K562 (cell line): ENCODE data around the gene CECR2. TPM values are rescaled to one million over a fixed set of nuclear protein-coding genes. Genes with fewer than 3 reads are reported as not detected.
A peak's percentile ranks its signal among the peaks of the same experiment; 100 is the strongest.

Source experiments
- ATAC-seq: fragments of 200-7000 bp; cut with Tn5 transposase; 3 replicates; pipeline ENCODE4 v1.9.1; 2020; ENCODE audit warnings: moderate library complexity
- BruUV-seq: library from RNA; stranded (reverse); fragments of 400-500 nt; replicated peaks from 2 replicates; lab custom pipeline; 2021; lab: Mats Ljungman, UMichigan
- CTCF ChIA-PET: fragments of 300-600 bp; formaldehyde crosslinking; extraction: SDS; loops from one replicate; lab custom pipeline; 2021; ENCODE audit warnings: low intra/inter-chr PET ratio; lab: Yijun Ruan, JAX
- POLR2A ChIA-PET: fragments of 300-600, 350-650 bp; sonication (Branson Sonifier 250); formaldehyde crosslinking; extraction: SDS; loops from one replicate; lab custom pipeline; 2021; ENCODE audit warnings: antibody characterized with exemption, inconsistent platforms; lab: Yijun Ruan, JAX
- DNase-seq, 4 experiments: peaks; one replicate each; pipeline versions ENCODE4 v3.0.0 to v3.0.0-alpha.2; 2011 to 2018; ENCODE audit warnings: low spot score in 3 of 4, mixed read lengths in 3 of 4; ENCODE audit errors: extremely low read depth in 1 of 4
- FAIRE-seq: peaks from 2 replicates; lab custom pipeline; 2011; peaks lifted over from hg19 to GRCh38; lab: Jason Lieb, UNC
- H2AFZ ChIP-seq: 2 replicates; pipeline ENCODE4 v1.6.0; 2011; ENCODE audit warnings: low read depth, low read length, control low read depth, inconsistent platforms
- H3K27ac ChIP-seq: fragments of 200-600 bp; 3 replicates; pipeline ENCODE4 v1.8.0; 2011; ENCODE audit warnings: low read depth, mild to moderate bottlenecking, control low read depth, inconsistent platforms, low read length, moderate library complexity, mixed read lengths; ENCODE audit errors: extremely low read depth
- H3K27me3 ChIP-seq, 2 experiments: fragments of 300-600 bp in 1 of 2; 2 replicates in 1 of 2; 3 replicates in 1 of 2; pipeline versions ENCODE4 v1.6.0 to v1.8.0; 2011; ENCODE audit warnings: inconsistent platforms in 2 of 2, low read length in 2 of 2, mild to moderate bottlenecking in 1 of 2, mixed read lengths in 1 of 2, moderate library complexity in 1 of 2; ENCODE audit not compliant: control insufficient read depth in 2 of 2, insufficient read depth in 2 of 2
- H3K36me3 ChIP-seq: fragments of 300-600 bp; 3 replicates; pipeline ENCODE4 v1.8.0; 2011; ENCODE audit warnings: mild to moderate bottlenecking, low read length, inconsistent platforms; ENCODE audit not compliant: control insufficient read depth, insufficient read depth
- H3K4me1 ChIP-seq, 2 experiments: fragments of 200-600 bp in 1 of 2; replicated peaks in 1 of 2; 2 replicates in 1 of 2; 3 replicates in 1 of 2; pipeline versions ENCODE4 v1.5.1 to v1.8.0; 2011; ENCODE audit warnings: inconsistent platforms in 2 of 2, low read length in 2 of 2, mild to moderate bottlenecking in 1 of 2, mixed read lengths in 1 of 2, moderate library complexity in 1 of 2; ENCODE audit not compliant: control insufficient read depth in 2 of 2, insufficient read depth in 2 of 2
- H3K4me2 ChIP-seq: 2 replicates; pipeline ENCODE4 v1.6.1; 2011; ENCODE audit warnings: low read length, control low read depth, inconsistent platforms, mixed read lengths; ENCODE audit not compliant: insufficient read depth
- H3K4me3 ChIP-seq: fragments of 200-600 bp; sonication (generic), shearing (Covaris generic); 2 replicates; pipeline ENCODE4 v1.5.1; 2016; ENCODE audit warnings: control low read depth, inconsistent platforms
- H3K79me2 ChIP-seq: fragments of 200-600 bp; 3 replicates; pipeline ENCODE4 v1.8.0; 2011; ENCODE audit warnings: low read length, inconsistent platforms; ENCODE audit not compliant: control insufficient read depth, insufficient read depth
- H3K9ac ChIP-seq, 2 experiments: 2 replicates each; pipeline versions ENCODE4 v1.6.0 to v1.6.1; 2011; ENCODE audit warnings: low read depth in 2 of 2, low read length in 2 of 2, control low read depth in 1 of 2, inconsistent platforms in 1 of 2, mild to moderate bottlenecking in 1 of 2, mixed read lengths in 1 of 2; ENCODE audit not compliant: insufficient read depth in 1 of 2
- H3K9me1 ChIP-seq: one replicate; pipeline ENCODE4 v1.6.0; 2011; ENCODE audit warnings: inconsistent platforms, mild to moderate bottlenecking, low read length, moderate library complexity; ENCODE audit not compliant: control insufficient read depth, insufficient read depth
- H3K9me3 ChIP-seq: replicated peaks from 2 replicates; pipeline ENCODE4 v1.5.1; 2011; ENCODE audit warnings: low read depth, low read length, inconsistent platforms; ENCODE audit not compliant: control insufficient read depth, insufficient read depth
- H4K20me1 ChIP-seq: replicated peaks from 2 replicates; pipeline ENCODE4 v1.6.1; 2011; ENCODE audit warnings: low read length, inconsistent platforms, mixed read lengths; ENCODE audit not compliant: control insufficient read depth, insufficient read depth
- IFI16 ChIP-seq: fragments of 250-450 bp; sonication (Bioruptor Pico); IDR thresholded peaks from 2 replicates; pipeline ENCODE4 v2.1.2; 2022; ENCODE audit warnings: mild to moderate bottlenecking, inconsistent platforms
- MYBL2 ChIP-seq, 2 experiments: fragments of 450-650 bp in 1 of 2; sonication (generic) in 1 of 2; formaldehyde crosslinking in 1 of 2; IDR thresholded peaks; 2 replicates each; pipeline versions ENCODE4 v1.6.1 to v1.8.1; 2017 to 2022; ENCODE audit warnings: borderline replicate concordance in 1 of 2, inconsistent platforms in 1 of 2, low read depth in 1 of 2, mild to moderate bottlenecking in 1 of 2, missing genetic modification reagents in 1 of 2, moderate library complexity in 1 of 2
- MYNN ChIP-seq, 2 experiments: sonication (generic); formaldehyde crosslinking in 1 of 2; IDR thresholded peaks; 2 replicates each; pipeline versions ENCODE4 v1.5.0 to v1.6.1; 2016 to 2020; ENCODE audit warnings: antibody characterized with exemption in 1 of 2, missing genetic modification reagents in 1 of 2
- PTRF ChIP-seq: fragments of 450-650 bp; IDR thresholded peaks from 2 replicates; pipeline ENCODE4 v1.6.1; 2016; ENCODE audit warnings: mild to moderate bottlenecking, missing genetic modification characterization, missing compliant biosample characterization
- RBM17 ChIP-seq: fragments of 200-400 bp; formaldehyde crosslinking; IDR thresholded peaks from 2 replicates; pipeline ENCODE4 v1.6.1; 2017; ENCODE audit warnings: low read depth, mild to moderate bottlenecking, low read length, borderline replicate concordance
- SMAD3 ChIP-seq: fragments of 450-650 bp; formaldehyde crosslinking; conservative IDR thresholded peaks from 2 replicates; pipeline ENCODE4 v1.4.0; 2020; ENCODE audit warnings: mild to moderate bottlenecking
- WGBS: fragments of 100-300 bp; shearing (Covaris generic); methylation state at CpG from one replicate; pipeline ENCODE4 v1.1.6; 2016; ENCODE audit warnings: low coverage, mixed read lengths; ENCODE audit not compliant: insufficient coverage; ENCODE audit errors: missing lambda C conversion rate; 5-methylcytosine and 5-hydroxymethylcytosine counted together
- in situ Hi-C: fragments of 300-500 bp; cut with MboI; formaldehyde crosslinking; loops from 4 replicates; pipeline ENCODE4 v1.15.0; 2018; ENCODE audit warnings: inconsistent platforms, mixed read lengths
- intact Hi-C: fragments of 100-400 bp; cut with micrococcal nuclease; formaldehyde crosslinking; loops from 2 replicates; pipeline ENCODE4 v1.14.2; 2022
- polyA plus RNA-seq, 8 experiments: library from polyadenylated mRNA; depleted of rRNA in 4 of 8; stranded (reverse) in 5 of 8; unstranded in 3 of 8; fragments of >200 nt; fragmentation: Nextera tagmentation in 2 of 8; fragmentation: Illumina TruSeq in 1 of 8; extraction: Ambion mirVana in 2 of 8; extraction: Trizol in 1 of 8; gene quantifications; 2 replicates each; pipeline versions ENCODE4 v1.2.1 to v1.2.3, GENCODE V29; 2011 to 2014; ENCODE audit warnings: inconsistent platforms in 1 of 8, missing spikeins in 1 of 8
- total RNA-seq, 7 experiments: library from RNA; depleted of rRNA in 6 of 7; stranded (reverse); fragments of >200 nt in 6 of 7; fragmentation: Illumina TruSeq in 2 of 7; extraction: Trizol in 2 of 7; gene quantifications; 2 replicates each; pipeline versions ENCODE4 v1.2.1 to v1.2.3, GENCODE V29; 2011 to 2021; ENCODE audit warnings: low replicate concordance in 1 of 7
- TF ChIP-seq, protein P1 (sequence below): fragments of 250-450 bp; sonication (Bioruptor Pico); IDR thresholded peaks from 2 replicates; pipeline ENCODE4 v1.5.0; 2020; ENCODE audit warnings: mild to moderate bottlenecking, borderline replicate concordance

Gene CECR2
- total and polyA plus RNA-seq, 9 of the 15 experiments (the other 6 are each of a cell fraction or from before 2014, with no cell fraction given): 0.01 to 1.00 (median 0.27) TPM

DNA sequence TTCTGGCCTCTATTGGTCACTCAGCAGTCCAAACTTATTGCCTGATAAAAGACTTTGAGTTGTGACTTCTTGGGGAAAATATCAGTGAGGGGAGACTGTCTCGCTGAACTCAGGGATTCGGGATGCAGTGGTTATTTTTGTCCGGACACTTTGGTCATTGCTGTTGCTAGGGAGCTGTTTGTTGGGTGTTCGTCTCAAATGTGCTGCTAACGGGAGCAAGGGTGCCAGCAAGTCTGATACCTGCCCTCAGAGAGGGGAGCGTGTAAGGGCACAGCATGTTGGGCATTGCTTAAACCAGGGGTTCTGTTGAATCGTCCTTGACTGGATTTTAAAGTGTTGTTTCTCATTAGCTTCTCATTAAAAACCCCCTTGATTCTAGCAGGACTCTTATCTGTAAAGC is 144.8 kb downstream of the CECR2 start:
- Histone ChIP-seq H2AFZ (no peak overlapping the region), H3K9me3 (no peaks in the 10 kb centered on the region), H3K4me2 (no peak overlapping the region), H3K4me1 (no peaks in the 10 kb centered on the region), H3K4me3 (no peak overlapping the region), H3K9ac (no peak overlapping the region), H3K9me1 (no peaks in the 10 kb centered on the region), H3K79me2 (no peaks in the 10 kb centered on the region), H3K36me3 (no peaks in the 10 kb centered on the region), H3K27me3 (peaks cover 34 to 47% of the 10 kb centered on the region in 2 experiments), H3K27ac (no peak overlapping the region), H4K20me1 (no peaks in the 10 kb centered on the region)
- intact Hi-C loops: no loop called here
- in situ Hi-C loops: no loop called here
- no TSS peak for BruUV-seq
- TF ChIP-seq SMAD3 (CRISPR knock-in tag) (no peak), IFI16 (no peak), PTRF (no peak), RBM17 (no peak), MYNN (IDR thresholded peaks at IDR 0.05) (no peak), MYNN (CRISPR knock-in tag; IDR thresholded peaks at IDR 0.05) (0 out of 2 replicates have a peak, but pooled peaks have one; percentile 45), MYBL2 (IDR thresholded peaks at IDR 0.05; ENCODE audit: low read depth) (no peak), MYBL2 (CRISPR knock-in tag; IDR thresholded peaks at IDR 0.05; ENCODE audit: borderline replicate concordance) (no peak)
- TF ChIP-seq, protein P1, sequence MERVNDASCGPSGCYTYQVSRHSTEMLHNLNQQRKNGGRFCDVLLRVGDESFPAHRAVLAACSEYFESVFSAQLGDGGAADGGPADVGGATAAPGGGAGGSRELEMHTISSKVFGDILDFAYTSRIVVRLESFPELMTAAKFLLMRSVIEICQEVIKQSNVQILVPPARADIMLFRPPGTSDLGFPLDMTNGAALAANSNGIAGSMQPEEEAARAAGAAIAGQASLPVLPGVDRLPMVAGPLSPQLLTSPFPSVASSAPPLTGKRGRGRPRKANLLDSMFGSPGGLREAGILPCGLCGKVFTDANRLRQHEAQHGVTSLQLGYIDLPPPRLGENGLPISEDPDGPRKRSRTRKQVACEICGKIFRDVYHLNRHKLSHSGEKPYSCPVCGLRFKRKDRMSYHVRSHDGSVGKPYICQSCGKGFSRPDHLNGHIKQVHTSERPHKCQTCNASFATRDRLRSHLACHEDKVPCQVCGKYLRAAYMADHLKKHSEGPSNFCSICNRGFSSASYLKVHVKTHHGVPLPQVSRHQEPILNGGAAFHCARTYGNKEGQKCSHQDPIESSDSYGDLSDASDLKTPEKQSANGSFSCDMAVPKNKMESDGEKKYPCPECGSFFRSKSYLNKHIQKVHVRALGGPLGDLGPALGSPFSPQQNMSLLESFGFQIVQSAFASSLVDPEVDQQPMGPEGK: no peak
- DNase-seq: no peak
- WGBS: 0% methylated on average over 7 of the region's 7 CpGs
- ChIA-PET CTCF (no interaction called here), POLR2A (no interaction called here)
- ATAC-seq: peak; percentile 15; the same call in 1 of the 3 replicates
- no peak for FAIRE-seq
